ENCODE results near the gene ARHGAP24. TPM values are rescaled to one million over a fixed set of nuclear protein-coding genes. Genes with fewer than 3 reads are reported as not detected.

The ARHGAP24 gene
- polyA plus RNA-seq, 2 of the 4 experiments (the other 2 are of a cell fraction) = 1.7 to 12.1 TPM

DNA sequence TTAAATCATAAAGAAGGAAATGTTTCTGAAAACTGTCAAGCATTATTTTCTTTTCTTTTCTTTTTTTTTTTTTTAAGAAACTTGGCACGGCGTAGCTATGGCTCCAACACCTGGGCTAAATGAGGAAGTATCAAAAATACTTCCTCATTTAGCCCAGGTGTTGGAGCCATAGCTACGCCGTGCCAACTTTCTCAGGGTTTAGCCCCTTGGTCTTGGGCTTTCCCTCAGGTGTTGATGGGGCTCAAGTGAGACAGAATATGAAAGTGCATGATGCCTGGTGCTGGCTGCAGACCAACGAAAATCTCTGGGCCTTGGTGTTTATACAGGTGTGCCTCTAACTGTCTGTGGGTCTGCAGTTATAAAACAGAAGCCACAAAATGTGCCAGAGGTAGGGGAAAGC, 132.7 kb downstream of the ARHGAP24 start:
- ChIA-PET POLR2A (no interaction called here), CTCF (no interaction called here)
- no peak overlapping the region for H3K4me2 ChIP-seq
- no peak for ATAC-seq
- TF ChIP-seq RFX5 (IDR thresholded peaks at IDR 0.05) (no peak), KDM5A (IDR thresholded peaks at IDR 0.05) (no peak), MAZ (IDR thresholded peaks at IDR 0.05; ENCODE audit: borderline replicate concordance, low read depth, low read length) (no peak), NFE2L2 (conservative IDR thresholded peaks at IDR 0.05; ENCODE audit: low read length) (no peak), SREBF2 (IDR thresholded peaks at IDR 0.05) (no peak), ZC3H11A (IDR thresholded peaks at IDR 0.05) (no peak), HOXB13 (CRISPR knock-in tag; IDR thresholded peaks at IDR 0.05; ENCODE audit: low read depth) (no peak), HEYL (CRISPR knock-in tag; IDR thresholded peaks at IDR 0.05) (no peak), TP53 (CRISPR knock-in tag; IDR thresholded peaks at IDR 0.05) (no peak), CHD4 (IDR thresholded peaks at IDR 0.05; ENCODE audit: borderline replicate concordance) (no peak), PHF8 (IDR thresholded peaks at IDR 0.05; ENCODE audit: borderline replicate concordance, low read depth) (no peak), HDAC2 (IDR thresholded peaks at IDR 0.05) (no peak), FOXS1 (CRISPR knock-in tag; IDR thresholded peaks at IDR 0.05) (no peak)
- TF ChIP-seq, protein P1, sequence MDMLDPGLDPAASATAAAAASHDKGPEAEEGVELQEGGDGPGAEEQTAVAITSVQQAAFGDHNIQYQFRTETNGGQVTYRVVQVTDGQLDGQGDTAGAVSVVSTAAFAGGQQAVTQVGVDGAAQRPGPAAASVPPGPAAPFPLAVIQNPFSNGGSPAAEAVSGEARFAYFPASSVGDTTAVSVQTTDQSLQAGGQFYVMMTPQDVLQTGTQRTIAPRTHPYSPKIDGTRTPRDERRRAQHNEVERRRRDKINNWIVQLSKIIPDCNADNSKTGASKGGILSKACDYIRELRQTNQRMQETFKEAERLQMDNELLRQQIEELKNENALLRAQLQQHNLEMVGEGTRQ (IDR thresholded peaks at IDR 0.05) = no peak
- no peaks in the 10 kb centered on the region for H3K4me1 ChIP-seq
- 76% methylated on average over 5 of the region's 5 CpGs for WGBS (ENCODE audit: missing lambda C conversion rate)
- no peak for FAIRE-seq
- no peak overlapping the region for H3K27ac ChIP-seq
- no peaks in the 10 kb centered on the region for H3K9me3 ChIP-seq
- DNase-seq (ENCODE audit: low read depth in 1 of 2, low spot score in 1 of 2) = no peak
- H3K4me3 ChIP-seq = no peak overlapping the region

DNA sequence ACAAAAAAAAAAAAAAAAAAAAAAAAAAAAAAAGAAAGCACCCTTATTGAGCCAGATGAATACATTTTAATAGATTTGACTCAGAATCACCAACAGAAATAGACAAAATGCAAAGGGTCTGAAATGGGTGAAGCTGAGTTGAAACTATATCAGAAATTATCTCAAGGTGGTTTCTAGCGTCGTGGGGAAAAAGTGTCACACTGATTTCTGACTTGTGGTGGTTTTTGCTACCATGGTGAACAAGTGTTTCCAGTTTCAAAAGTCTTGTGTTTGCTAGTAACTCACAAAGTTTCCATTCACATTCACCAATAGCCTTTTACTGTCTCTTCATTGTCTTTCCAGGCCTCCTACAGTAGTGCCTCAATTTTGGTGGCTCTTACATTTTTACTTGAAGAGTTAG, 135.5 kb downstream of the ARHGAP24 start:
- ATAC-seq = no peak
- H3K4me2 ChIP-seq = no peak overlapping the region
- 100% methylated on average over 2 of the region's 2 CpGs for WGBS (ENCODE audit: missing lambda C conversion rate)

DNA sequence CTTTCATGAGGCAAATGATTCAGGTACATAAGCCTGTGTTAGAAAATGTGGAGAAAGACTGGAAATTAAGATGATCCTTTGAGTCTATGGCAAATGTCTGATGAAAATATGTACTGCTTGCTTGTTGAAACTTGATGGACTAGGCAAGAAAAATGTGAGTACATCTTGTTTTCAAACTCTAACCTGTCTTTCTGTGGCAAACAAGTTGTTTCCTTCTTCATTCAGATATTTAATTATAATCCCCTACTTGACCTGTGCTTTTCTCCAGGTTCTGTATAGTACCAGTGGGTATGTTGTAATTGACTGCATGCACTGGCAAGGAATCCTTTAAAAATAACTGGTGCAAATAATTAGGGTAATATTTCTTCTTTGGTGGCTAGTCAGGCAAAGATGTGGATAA, 136.7 kb downstream of the ARHGAP24 start:
- POLR2A ChIA-PET = no interaction called here
- Histone ChIP-seq H3K9me3 (no peaks in the 10 kb centered on the region), H3K27ac (no peak overlapping the region), H3K4me2 (no peak overlapping the region), H3K4me1 (no peaks in the 10 kb centered on the region), H3K4me3 (no peak overlapping the region)
- no peak for TF ChIP-seq MAZ (IDR thresholded peaks at IDR 0.05; ENCODE audit: borderline replicate concordance, low read depth, low read length)
- TF ChIP-seq HOXA7 (CRISPR knock-in tag; IDR thresholded peaks at IDR 0.05) = no peak
- no peak for TF ChIP-seq RNF2 (IDR thresholded peaks at IDR 0.05; ENCODE audit: borderline replicate concordance, low read depth)
- no peak for TF ChIP-seq FOXS1 (CRISPR knock-in tag; IDR thresholded peaks at IDR 0.05)
- TF ChIP-seq HDAC2 (IDR thresholded peaks at IDR 0.05) = no peak
- no peak for TF ChIP-seq RFX5 (IDR thresholded peaks at IDR 0.05)
- TF ChIP-seq ZSCAN20 (CRISPR knock-in tag; IDR thresholded peaks at IDR 0.05) = no peak
- TF ChIP-seq JUNB (IDR thresholded peaks at IDR 0.05) = no peak
- no peak for TF ChIP-seq FOSL2 (IDR thresholded peaks at IDR 0.05)
- no peak for TF ChIP-seq FOSL2 (CRISPR knock-in tag; IDR thresholded peaks at IDR 0.05)
- no peak for TF ChIP-seq NFE2L2 (conservative IDR thresholded peaks at IDR 0.05; ENCODE audit: low read length)
- no peak for TF ChIP-seq EHMT2 (IDR thresholded peaks at IDR 0.05; ENCODE audit: low read depth)
- TF ChIP-seq KDM5A (IDR thresholded peaks at IDR 0.05) = no peak
- no peak for TF ChIP-seq HOXB5 (CRISPR knock-in tag; IDR thresholded peaks at IDR 0.05)
- TF ChIP-seq PBX3 (IDR thresholded peaks at IDR 0.05) = no peak
- no peak for TF ChIP-seq EP300 (IDR thresholded peaks at IDR 0.05)
- no peak for TF ChIP-seq RAD21 (conservative IDR thresholded peaks at IDR 0.05 in 1 of 2, IDR thresholded peaks at IDR 0.05 in 1 of 2)
- TF ChIP-seq CTCF (IDR thresholded peaks at IDR 0.05) = no peak
- FAIRE-seq (no peak), DNase-seq (ENCODE audit: low read depth in 1 of 2, low spot score in 1 of 2) (no peak), ATAC-seq (no peak)
- CTCF ChIA-PET = interaction anchor here (0.6 kb wide), 1 partner anchor 97 kb away, joined by 3 read pairs; no protein-coding TSS in a partner anchor

More for the DNA sequence above, 135.5 kb downstream of the ARHGAP24 start:
- Histone ChIP-seq H3K27ac (no peak overlapping the region), H3K9me3 (no peaks in the 10 kb centered on the region), H3K4me1 (no peaks in the 10 kb centered on the region), H3K4me3 (no peak overlapping the region)
- FAIRE-seq (no peak), DNase-seq (ENCODE audit: low read depth in 1 of 2, low spot score in 1 of 2) (no peak)
- ChIA-PET POLR2A (no interaction called here), CTCF (no interaction called here)
- TF ChIP-seq RAD21 (conservative IDR thresholded peaks at IDR 0.05 in 1 of 2, IDR thresholded peaks at IDR 0.05 in 1 of 2) = no peak
- no peak for TF ChIP-seq EP300 (IDR thresholded peaks at IDR 0.05)
- TF ChIP-seq BHLHE40 (IDR thresholded peaks at IDR 0.05; ENCODE audit: low read depth, low read length) = no peak
- no peak for TF ChIP-seq MAX (IDR thresholded peaks at IDR 0.05)
- TF ChIP-seq RNF2 (IDR thresholded peaks at IDR 0.05; ENCODE audit: borderline replicate concordance, low read depth) = no peak

All from A549 (cell line).